GM21447 (cell line): Measurements from ENCODE around the gene SMARCA2.

ENCODE experiments used
- ATAC-seq: cut with Tn5 transposase; IDR thresholded peaks from one replicate; pipeline ENCODE4 v1.9.1; 2021; ENCODE audit not compliant: unreplicated experiment

Gene SMARCA2

DNA sequence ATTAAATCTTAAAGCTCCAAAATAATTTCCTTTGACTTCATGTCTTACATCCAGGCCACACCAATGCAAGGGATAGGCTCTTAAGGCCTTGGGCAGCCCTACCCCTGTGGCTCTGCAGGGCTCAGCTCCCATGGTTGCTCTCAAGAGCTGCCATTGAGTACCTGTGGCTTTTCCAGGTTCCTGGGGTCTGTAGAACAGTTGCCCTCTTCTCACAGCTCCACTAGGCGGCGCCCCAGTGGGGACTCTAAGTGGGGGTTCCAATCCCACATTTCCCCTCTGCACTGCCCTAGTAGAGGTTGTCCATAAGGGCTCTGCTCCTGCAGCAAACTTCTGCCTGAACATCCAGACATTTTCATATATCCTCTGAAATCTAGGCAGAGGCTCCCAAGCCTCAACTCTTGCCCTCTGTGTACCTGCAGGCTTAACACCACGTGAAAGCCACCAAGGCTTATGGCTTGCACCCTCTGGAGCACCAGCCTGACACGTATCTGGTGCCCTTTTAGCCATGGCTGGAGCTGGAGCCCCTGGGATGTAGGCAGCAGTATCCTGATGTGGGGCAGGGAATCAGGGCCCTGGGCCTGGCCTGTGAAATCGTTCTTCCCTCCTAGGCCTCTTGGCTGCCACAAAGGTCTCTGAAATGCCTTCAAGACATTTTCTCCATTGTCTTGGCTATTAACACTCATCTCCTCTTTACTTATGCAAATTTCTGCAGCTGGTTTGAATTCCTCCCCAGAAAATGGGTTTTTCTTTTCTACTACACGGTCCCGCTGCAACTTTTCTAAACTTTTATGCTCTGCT, 185.1 kb downstream of the SMARCA2 start:
- ATAC-seq, result no peak

GRCh38 chr9:2208465-2208864, 193.3 kb downstream of the SMARCA2 start:
- ATAC-seq, result no peak

- ATAC-seq, result no peak
Observed at GRCh38 chr9:2208991-2209390, 193.8 kb downstream of the SMARCA2 start.

DNA sequence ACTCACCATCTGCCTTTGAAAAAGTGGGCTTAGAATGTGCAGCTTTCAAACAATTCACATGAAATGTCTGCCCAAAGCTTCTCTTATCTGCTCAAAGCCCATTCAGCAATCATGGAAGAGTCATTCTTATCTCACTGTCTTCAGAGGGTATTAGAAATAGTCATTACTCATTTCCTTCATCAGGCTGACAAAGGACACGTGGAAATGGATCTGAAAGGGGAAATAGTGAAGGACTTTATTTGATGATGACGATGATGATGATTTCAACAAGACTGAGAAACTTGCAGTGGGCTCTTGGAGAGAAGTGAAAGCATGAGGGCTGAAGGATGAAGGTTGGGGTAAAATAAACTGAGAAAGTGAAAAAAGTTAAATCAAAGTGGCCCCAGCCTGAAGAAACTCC, 194.3 kb downstream of the SMARCA2 start:
- no peak for ATAC-seq

- ATAC-seq, result no peak
Observed at GRCh38 chr9:2210201-2210600, 195.1 kb downstream of the SMARCA2 start.

- no peak for ATAC-seq
Observed at GRCh38 chr9:2213830-2214468, 198.8 kb downstream of the SMARCA2 start.

DNA sequence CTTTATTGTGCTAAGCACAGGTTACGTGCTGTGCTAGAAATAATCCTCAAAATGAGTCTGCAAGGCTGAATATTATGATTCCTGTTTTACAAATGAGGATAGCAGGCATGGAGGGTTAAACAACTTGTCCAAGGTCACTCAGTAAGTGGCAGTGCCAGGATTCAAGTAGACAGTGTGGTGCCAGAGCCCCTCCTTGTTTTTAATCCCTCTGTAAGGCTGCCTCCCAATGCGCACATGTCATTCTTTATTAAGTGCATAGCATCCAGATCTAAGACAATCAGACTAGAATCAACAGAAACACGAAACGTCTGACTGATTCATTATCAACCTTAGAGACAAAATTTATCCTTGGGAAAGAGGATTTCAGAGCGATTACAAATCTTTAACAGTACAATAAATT, 199.6 kb downstream of the SMARCA2 start:
- ATAC-seq, result no peak

DNA sequence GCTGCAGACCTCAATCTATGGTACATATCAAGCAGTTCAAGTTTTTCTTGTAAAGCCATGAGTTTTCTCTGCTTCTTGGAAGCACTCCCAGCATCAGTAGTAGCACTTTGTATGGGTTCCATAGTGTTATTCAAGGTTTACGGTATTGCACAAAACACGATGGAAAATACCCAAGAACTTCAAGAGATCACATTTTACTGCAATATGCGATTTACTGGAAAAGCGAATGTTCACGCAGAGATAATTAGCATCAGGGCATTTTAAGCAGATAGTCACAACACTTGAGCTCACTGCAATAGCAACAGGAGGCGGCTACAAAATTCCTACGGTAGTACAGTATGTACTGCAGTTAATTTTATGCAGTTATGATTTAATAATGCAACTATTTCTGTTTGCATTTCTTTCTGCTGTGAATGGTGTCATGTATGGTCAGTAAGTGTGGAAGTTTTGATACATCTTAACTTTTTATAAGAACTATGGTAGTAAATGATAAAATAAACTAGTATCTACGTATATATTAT, 200.8 kb downstream of the SMARCA2 start:
- no peak for ATAC-seq

DNA sequence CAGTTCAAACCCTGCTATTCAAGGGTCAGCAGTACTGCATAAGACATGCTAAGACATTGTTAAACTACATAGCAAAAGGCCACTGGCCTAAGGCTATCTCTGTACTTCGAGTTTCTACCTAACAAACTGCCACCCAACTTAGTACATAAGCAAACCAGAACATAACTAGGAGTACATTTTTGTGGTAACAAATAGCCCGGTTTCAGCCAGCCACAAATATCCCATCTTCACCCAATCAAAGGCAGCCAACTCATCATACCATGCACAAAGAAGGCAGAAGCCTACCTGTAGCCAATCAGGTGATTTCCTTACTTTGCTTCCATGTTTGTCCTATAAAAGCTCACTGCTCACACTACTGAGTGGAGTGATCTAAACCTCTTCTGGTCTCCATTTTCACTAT, 201.4 kb downstream of the SMARCA2 start:
- no peak for ATAC-seq

DNA sequence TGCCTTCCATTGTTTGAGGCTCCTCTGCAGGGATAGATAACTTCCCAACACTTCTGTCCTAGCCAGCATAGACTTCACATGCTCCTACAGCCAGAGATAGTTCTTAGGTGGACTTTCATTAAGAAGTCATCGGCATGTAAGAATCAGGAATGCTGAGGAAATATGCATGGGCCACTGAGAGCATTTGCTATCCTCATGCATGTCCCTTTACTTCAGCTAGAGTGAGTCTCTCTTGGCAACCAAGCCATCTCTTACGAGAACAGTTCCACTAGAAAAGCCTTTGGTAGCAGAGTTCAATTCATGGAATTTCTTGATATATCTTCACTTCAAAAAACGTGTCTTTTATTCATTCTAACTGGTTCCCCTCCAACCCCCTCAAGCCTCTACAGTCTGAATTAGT, 202.4 kb downstream of the SMARCA2 start:
- ATAC-seq, result no peak

DNA sequence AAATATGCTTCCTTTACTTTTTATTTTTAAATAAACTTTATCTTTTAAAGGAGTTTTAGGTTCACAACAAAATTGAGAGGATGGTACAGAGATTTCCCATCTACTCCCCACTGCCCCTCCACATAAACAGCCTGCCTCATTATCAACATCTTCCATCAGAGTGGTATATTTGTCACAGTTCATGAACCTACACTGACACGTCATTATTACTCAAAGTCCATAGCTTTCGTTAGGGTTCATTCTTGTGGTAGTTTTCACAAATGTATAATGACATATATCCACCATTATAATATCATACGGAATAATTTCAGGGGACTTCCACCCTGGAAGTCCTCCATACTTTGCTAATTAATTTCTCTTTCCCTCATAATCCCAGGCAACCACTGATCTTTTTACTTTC, 204.9 kb downstream of the SMARCA2 start:
- ATAC-seq, result no peak

GRCh38 chr9:2227144-2227867, 212.2 kb downstream of the SMARCA2 start:
- ATAC-seq, result no peak

- no peak for ATAC-seq
Observed at GRCh38 chr9:2228132-2228531, 213.0 kb downstream of the SMARCA2 start.

DNA sequence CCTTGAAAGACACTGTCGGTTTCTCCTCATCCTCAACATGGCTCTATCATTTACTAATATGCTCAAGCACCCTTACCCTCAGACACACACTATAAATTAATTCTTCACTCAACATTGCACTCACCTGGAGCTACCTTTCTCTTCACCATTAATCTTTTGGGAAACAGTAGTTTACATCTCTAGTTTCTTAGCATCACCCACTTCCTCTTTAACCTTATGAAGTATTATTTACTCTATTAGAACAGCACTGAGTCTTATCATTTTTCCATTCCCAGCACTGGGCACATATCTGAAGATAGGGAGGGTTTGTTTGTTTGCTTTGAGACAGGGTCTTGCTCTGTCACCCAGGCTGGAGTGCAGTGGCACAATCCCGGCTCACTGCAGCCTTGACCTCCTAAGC, 213.5 kb downstream of the SMARCA2 start:
- ATAC-seq, result no peak

DNA sequence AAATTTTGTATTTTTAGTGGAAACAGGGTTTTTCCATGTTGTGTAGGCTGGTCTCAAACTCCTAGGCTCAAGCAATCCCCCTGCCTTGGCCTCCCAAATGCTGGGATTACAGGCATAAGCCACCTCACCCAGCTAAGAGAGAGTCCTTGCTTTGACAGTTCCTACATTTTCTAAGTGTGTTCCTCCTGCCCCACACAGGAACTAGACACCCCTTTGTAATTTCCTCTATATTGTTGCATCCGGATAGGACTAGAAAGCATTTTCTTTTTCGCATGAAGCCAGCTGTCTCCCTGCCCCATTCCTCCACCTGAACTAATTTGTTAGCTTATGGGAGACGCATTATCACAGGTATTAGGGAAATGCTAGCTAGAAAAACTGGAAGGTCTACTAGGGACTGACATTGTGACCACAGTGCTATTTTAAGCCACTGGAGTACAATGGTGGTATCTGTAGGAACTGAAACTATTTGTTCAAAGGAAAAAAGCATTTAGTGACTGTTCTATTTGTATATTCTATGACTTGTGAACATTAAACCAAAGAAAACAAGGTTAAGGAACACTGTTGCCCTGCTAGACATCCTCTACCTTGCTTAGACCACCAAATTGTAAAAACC, 214.1 kb downstream of the SMARCA2 start:
- ATAC-seq, result peak; percentile 84

GRCh38 chr9:2230362-2230761, 215.2 kb downstream of the SMARCA2 start:
- ATAC-seq, result no peak

DNA sequence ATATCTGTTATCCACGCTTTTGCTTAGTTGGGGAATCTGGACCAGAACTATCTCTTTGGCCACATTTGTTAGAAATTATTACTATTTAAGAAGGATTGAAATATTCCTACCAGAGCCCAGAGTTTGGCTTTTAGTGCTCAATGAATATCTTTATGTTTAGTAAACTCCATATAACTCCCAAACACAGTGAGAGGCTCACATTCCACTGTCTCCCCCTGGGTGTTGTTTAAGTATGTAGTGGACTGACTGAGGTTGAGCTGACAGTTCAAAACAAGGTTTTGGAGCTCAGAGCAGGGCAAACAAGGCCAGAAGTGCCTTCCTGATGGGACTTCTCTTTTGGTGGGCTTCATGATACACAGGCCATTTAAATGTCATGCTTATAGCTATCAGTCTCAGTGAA, 216.0 kb downstream of the SMARCA2 start:
- ATAC-seq, result no peak

- ATAC-seq, result no peak
Observed at GRCh38 chr9:2231829-2232228, 216.7 kb downstream of the SMARCA2 start.

DNA sequence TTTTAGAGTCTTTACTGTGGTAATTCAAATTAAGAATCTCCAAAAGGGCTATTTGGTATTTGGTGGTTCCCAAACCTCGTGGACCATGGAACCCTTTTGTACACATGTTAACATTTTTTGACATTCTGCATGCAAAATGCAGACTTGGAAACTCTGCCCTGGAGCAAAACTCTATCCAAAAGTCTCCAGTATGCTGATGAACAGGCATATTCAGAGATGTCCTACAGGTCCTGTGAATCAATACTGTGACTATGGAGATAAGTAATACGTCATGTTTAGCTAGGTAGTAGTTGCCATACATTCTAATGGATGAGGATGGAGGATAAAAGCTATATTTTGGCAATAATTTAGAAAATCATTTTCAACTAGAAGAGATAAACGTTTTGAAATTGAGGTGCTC, 218.1 kb downstream of the SMARCA2 start:
- no peak for ATAC-seq

DNA sequence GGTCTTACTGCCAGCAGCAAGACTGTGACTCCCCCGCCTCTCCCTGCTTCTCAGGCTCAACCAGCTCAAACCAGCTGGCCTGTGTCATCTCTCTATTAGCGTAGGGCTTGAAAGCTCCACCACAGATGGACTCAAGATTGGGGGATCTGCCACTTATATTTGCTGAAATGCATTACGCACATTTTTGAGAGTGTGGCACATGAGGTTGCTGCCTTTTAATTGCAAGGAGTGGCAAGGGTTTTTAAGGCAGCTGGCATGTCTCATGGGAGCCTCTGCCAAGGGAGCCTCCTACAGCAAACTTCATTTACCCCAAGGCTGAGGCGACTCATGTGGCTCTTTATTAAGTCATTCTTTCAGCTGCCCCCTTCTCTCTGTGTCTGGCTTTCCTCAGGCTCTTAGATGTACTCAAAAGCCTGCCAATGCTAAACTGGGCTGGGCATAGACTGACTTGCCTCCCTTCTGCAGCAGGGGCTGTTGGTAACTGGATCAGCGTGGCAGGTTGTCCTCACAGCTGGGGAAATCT, 219.3 kb downstream of the SMARCA2 start:
- ATAC-seq, result no peak

GRCh38 chr9:2235623-2236022, 220.5 kb downstream of the SMARCA2 start:
- no peak for ATAC-seq
